ENCODE measurements around the gene FAM120A.

- no peak for TF ChIP-seq CTCF (IDR thresholded peaks at IDR 0.05)
- TF ChIP-seq POLR2A (IDR thresholded peaks at IDR 0.05), result no peak
- no peak for TF ChIP-seq POLR2AphosphoS5 (IDR thresholded peaks at IDR 0.05)
Observed at GRCh38 chr9:93600504-93600903, 149.0 kb downstream of the FAM120A start.
